ENCODE results near the gene B3GALNT2.

The B3GALNT2 gene

GRCh38 chr1:235434001-235434400 lies 70.3 kb downstream of the B3GALNT2 start:
- TF ChIP-seq CTCF (IDR thresholded peaks at IDR 0.05; ENCODE audit: poor library complexity, severe bottlenecking): peak; percentile 7
- Histone ChIP-seq H3K9me3 (ENCODE audit: severe bottlenecking) (no peaks in the 10 kb centered on the region), H3K27me3 (ENCODE audit: insufficient read depth, poor library complexity, severe bottlenecking) (no peaks in the 10 kb centered on the region), H3K4me1 (ENCODE audit: insufficient read depth, poor library complexity, severe bottlenecking) (no peaks in the 10 kb centered on the region), H3K36me3 (ENCODE audit: low read depth) (peaks cover 2% of the 10 kb centered on the region; the same call in 1 of the 2 replicates), H3K27ac (ENCODE audit: poor library complexity, severe bottlenecking) (no peak overlapping the region), H3K4me3 (ENCODE audit: severe bottlenecking) (no peak overlapping the region)
- DNase-seq (ENCODE audit: low spot score): no peak
- ATAC-seq (ENCODE audit: low read depth): no peak

GRCh38 chr1:235430991-235431390 lies 73.3 kb downstream of the B3GALNT2 start:
- H3K9me3 ChIP-seq (ENCODE audit: severe bottlenecking): no peaks in the 10 kb centered on the region
- H3K27ac ChIP-seq (ENCODE audit: poor library complexity, severe bottlenecking): no peak overlapping the region
- no peaks in the 10 kb centered on the region; the same call in 1 of the 2 replicates for H3K36me3 ChIP-seq (ENCODE audit: low read depth)
- H3K4me3 ChIP-seq (ENCODE audit: severe bottlenecking): no peak overlapping the region
- H3K4me1 ChIP-seq (ENCODE audit: insufficient read depth, poor library complexity, severe bottlenecking): no peaks in the 10 kb centered on the region
- ATAC-seq (ENCODE audit: low read depth): no peak
- no peak for DNase-seq (ENCODE audit: low spot score)
- no peaks in the 10 kb centered on the region for H3K27me3 ChIP-seq (ENCODE audit: insufficient read depth, poor library complexity, severe bottlenecking)
- TF ChIP-seq CTCF (IDR thresholded peaks at IDR 0.05; ENCODE audit: poor library complexity, severe bottlenecking): no peak

- TF ChIP-seq CTCF (IDR thresholded peaks at IDR 0.05; ENCODE audit: poor library complexity, severe bottlenecking): no peak
- no peaks in the 10 kb centered on the region for H3K4me1 ChIP-seq (ENCODE audit: insufficient read depth, poor library complexity, severe bottlenecking)
- H3K9me3 ChIP-seq (ENCODE audit: severe bottlenecking): no peaks in the 10 kb centered on the region
- ATAC-seq (ENCODE audit: low read depth): no peak
- DNase-seq (ENCODE audit: low spot score): no peak
- no peak overlapping the region for H3K4me3 ChIP-seq (ENCODE audit: severe bottlenecking)
- H3K27me3 ChIP-seq (ENCODE audit: insufficient read depth, poor library complexity, severe bottlenecking): no peaks in the 10 kb centered on the region
- no peak overlapping the region for H3K27ac ChIP-seq (ENCODE audit: poor library complexity, severe bottlenecking)
- no peaks in the 10 kb centered on the region; the same call in 1 of the 2 replicates for H3K36me3 ChIP-seq (ENCODE audit: low read depth)
Observed at GRCh38 chr1:235429143-235429542, 75.1 kb downstream of the B3GALNT2 start.

- H3K36me3 ChIP-seq (ENCODE audit: low read depth): no peaks in the 10 kb centered on the region
- H3K9me3 ChIP-seq (ENCODE audit: severe bottlenecking): no peaks in the 10 kb centered on the region
- ATAC-seq (ENCODE audit: low read depth) (no peak), DNase-seq (ENCODE audit: low spot score) (no peak)
- no peaks in the 10 kb centered on the region for H3K4me1 ChIP-seq (ENCODE audit: insufficient read depth, poor library complexity, severe bottlenecking)
- no peak overlapping the region for H3K4me3 ChIP-seq (ENCODE audit: severe bottlenecking)
- H3K27ac ChIP-seq (ENCODE audit: poor library complexity, severe bottlenecking): no peak overlapping the region
- TF ChIP-seq CTCF (IDR thresholded peaks at IDR 0.05; ENCODE audit: poor library complexity, severe bottlenecking): no peak
- no peaks in the 10 kb centered on the region for H3K27me3 ChIP-seq (ENCODE audit: insufficient read depth, poor library complexity, severe bottlenecking)
Observed at GRCh38 chr1:235427447-235427846, 76.8 kb downstream of the B3GALNT2 start.

- Histone ChIP-seq H3K4me1 (ENCODE audit: insufficient read depth, poor library complexity, severe bottlenecking) (no peaks in the 10 kb centered on the region), H3K27me3 (ENCODE audit: insufficient read depth, poor library complexity, severe bottlenecking) (no peaks in the 10 kb centered on the region), H3K27ac (ENCODE audit: poor library complexity, severe bottlenecking) (no peak overlapping the region), H3K36me3 (ENCODE audit: low read depth) (no peaks in the 10 kb centered on the region), H3K4me3 (ENCODE audit: severe bottlenecking) (no peak overlapping the region), H3K9me3 (ENCODE audit: severe bottlenecking) (no peaks in the 10 kb centered on the region)
- no peak for DNase-seq (ENCODE audit: low spot score)
- ATAC-seq (ENCODE audit: low read depth): no peak
- TF ChIP-seq CTCF (IDR thresholded peaks at IDR 0.05; ENCODE audit: poor library complexity, severe bottlenecking): no peak
Observed at GRCh38 chr1:235426680-235427079, 77.6 kb downstream of the B3GALNT2 start.

Measured in RWPE2 (cell line).